ENCODE data around the gene KRT16. TPM values are rescaled to one million over a fixed set of nuclear protein-coding genes. Genes with fewer than 3 reads are reported as not detected.
"Not testable (repeated sequence)": the region's sequence is repeated elsewhere in the genome, so short reads cannot be mapped to it uniquely, and the experiment has no call there.

Gene KRT16
- total RNA-seq, 2 experiments from 2014 or later, result not detected

- H3K9me3 Mint-ChIP-seq, result peaks cover 16% of the 10 kb centered on the region
- H3K4me3 Mint-ChIP-seq, result no peak overlapping the region
- no peak for ATAC-seq (ENCODE audit: low read depth)
- H3K36me3 Mint-ChIP-seq, result peaks cover 5% of the 10 kb centered on the region
- POLR2A ChIA-PET, result no interaction called here
- H3K27ac Mint-ChIP-seq, result no peak overlapping the region
- DNase-seq, result no peak
- peaks cover 14% of the 10 kb centered on the region for H3K27me3 Mint-ChIP-seq
- H3K4me1 Mint-ChIP-seq, result no peaks in the 10 kb centered on the region
Observed at GRCh38 chr17:41602524-41602923, 10.0 kb downstream of the KRT16 start.

- no peak for ATAC-seq (ENCODE audit: low read depth)
- H3K36me3 Mint-ChIP-seq, result no peaks in the 10 kb centered on the region
- POLR2A ChIA-PET, result no interaction called here
- H3K27me3 Mint-ChIP-seq, result peaks cover 10% of the 10 kb centered on the region
- H3K9me3 Mint-ChIP-seq, result peaks cover 2% of the 10 kb centered on the region
- DNase-seq, result no peak
- H3K4me3 Mint-ChIP-seq, result no peak overlapping the region
- H3K27ac Mint-ChIP-seq, result no peak overlapping the region
- H3K4me1 Mint-ChIP-seq, result no peaks in the 10 kb centered on the region
Observed at GRCh38 chr17:41600318-41600717, 12.2 kb downstream of the KRT16 start.

- no peak for ATAC-seq (ENCODE audit: low read depth)
- Mint-ChIP-seq H3K9me3 (peaks cover 2% of the 10 kb centered on the region), H3K4me3 (no peak overlapping the region), H3K27ac (no peak overlapping the region), H3K36me3 (no peaks in the 10 kb centered on the region), H3K4me1 (no peaks in the 10 kb centered on the region), H3K27me3 (peaks cover 13% of the 10 kb centered on the region)
- POLR2A ChIA-PET, result no interaction called here
- DNase-seq, result no peak
Observed at GRCh38 chr17:41599680-41600079, 12.9 kb downstream of the KRT16 start.

DNA sequence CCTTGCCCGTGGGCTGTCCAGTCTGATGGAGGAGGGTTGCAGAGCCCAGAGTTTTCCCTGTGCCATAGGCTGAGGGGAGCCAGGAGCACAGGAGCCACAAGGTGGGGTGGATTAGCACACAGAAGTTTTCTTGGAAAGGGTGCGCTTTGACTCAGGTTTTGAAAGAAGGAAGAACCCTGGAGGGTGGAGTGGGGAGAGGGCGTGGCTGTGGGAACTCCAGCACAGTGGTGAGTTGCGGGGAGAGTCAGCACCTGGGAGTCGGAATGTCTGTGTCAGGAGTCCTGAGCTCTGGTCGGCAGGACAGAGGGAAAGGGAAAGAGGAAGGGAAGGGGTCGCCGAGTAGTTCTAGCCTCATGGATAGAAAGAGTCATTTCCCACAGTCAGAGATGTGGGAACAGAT, 17.0 kb downstream of the KRT16 start:
- no peak for ATAC-seq (ENCODE audit: low read depth)
- H3K9me3 Mint-ChIP-seq, result peaks cover 2% of the 10 kb centered on the region
- H3K36me3 Mint-ChIP-seq, result no peaks in the 10 kb centered on the region
- no peaks in the 10 kb centered on the region for H3K4me1 Mint-ChIP-seq
- POLR2A ChIA-PET, result no interaction called here
- H3K27ac Mint-ChIP-seq, result no peak overlapping the region
- H3K4me3 Mint-ChIP-seq, result no peak overlapping the region
- H3K27me3 Mint-ChIP-seq, result peaks cover 10% of the 10 kb centered on the region
- no peak for DNase-seq

DNA sequence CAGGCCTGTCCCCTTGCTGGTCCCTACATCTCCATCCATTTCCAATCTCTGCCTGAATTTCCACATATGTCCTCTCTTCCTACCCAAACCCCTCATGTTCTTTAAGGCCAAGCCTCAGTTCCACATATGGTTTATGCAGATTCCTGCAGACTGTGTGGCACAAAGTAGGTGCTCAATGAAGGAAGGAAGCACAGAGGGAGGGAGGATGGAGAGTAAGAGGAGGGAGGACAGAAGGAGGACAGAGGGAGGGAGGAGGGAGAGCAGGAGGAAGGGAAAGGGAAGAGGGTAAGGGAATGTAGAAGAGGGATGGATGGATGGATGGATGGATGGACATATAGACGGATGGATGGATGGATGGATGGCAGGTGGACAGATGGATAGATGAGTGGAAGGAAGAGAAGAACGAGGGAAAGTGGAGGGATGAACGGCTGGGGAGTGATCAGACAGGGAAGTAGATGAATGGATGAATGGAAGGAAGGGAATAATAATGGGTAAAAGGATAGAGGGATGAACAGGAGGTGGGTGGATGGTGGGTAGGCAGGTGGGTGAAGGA, 18.1 kb downstream of the KRT16 start:
- no peaks in the 10 kb centered on the region for H3K4me1 Mint-ChIP-seq
- ATAC-seq (ENCODE audit: low read depth) (no peak), DNase-seq (no peak)
- no peak overlapping the region for H3K4me3 Mint-ChIP-seq
- H3K27ac Mint-ChIP-seq, result no peak overlapping the region
- peaks cover 9% of the 10 kb centered on the region for H3K27me3 Mint-ChIP-seq
- POLR2A ChIA-PET, result no interaction called here
- peaks cover 2% of the 10 kb centered on the region for H3K9me3 Mint-ChIP-seq
- H3K36me3 Mint-ChIP-seq, result no peaks in the 10 kb centered on the region

DNA sequence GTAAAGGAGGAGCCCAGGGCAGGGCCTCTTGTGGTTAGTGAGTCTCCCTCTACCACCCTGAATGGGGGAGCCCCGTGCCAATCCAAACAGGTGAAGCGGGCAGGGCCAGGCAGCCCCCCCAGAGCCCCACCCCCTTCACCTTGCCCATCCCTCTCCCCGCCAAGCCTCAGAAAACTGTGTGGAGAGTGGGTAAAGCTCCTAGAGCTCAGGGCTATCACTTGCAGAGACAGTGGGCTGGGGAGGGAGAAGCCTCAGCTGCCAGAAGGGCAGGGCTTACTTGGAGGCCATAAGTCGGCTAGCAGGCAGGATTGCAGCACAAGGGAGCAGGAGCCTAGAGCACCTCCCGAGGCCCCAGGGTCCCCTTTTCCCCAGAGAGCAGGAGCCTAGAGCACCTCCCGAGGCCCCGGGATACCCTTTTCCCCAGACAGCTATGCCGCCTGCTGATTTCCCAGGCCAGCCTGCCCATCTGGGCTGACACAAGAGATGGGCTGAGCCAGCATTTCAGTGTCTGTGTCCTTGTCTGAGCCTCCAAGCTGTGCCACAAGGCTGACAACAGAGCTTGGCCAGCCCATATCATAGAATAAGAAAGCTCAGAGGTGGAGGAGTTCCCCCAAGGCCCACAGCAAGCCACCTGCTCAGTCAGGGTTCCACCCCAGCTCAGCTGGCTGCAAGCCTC, 19.1 kb downstream of the KRT16 start:
- no peak for DNase-seq
- Mint-ChIP-seq H3K4me1 (no peaks in the 10 kb centered on the region), H3K27me3 (peaks cover 9% of the 10 kb centered on the region), H3K9me3 (no peaks in the 10 kb centered on the region), H3K4me3 (no peak overlapping the region), H3K36me3 (no peaks in the 10 kb centered on the region), H3K27ac (no peak overlapping the region)
- ATAC-seq (ENCODE audit: low read depth), result no peak
- POLR2A ChIA-PET, result no interaction called here

DNA sequence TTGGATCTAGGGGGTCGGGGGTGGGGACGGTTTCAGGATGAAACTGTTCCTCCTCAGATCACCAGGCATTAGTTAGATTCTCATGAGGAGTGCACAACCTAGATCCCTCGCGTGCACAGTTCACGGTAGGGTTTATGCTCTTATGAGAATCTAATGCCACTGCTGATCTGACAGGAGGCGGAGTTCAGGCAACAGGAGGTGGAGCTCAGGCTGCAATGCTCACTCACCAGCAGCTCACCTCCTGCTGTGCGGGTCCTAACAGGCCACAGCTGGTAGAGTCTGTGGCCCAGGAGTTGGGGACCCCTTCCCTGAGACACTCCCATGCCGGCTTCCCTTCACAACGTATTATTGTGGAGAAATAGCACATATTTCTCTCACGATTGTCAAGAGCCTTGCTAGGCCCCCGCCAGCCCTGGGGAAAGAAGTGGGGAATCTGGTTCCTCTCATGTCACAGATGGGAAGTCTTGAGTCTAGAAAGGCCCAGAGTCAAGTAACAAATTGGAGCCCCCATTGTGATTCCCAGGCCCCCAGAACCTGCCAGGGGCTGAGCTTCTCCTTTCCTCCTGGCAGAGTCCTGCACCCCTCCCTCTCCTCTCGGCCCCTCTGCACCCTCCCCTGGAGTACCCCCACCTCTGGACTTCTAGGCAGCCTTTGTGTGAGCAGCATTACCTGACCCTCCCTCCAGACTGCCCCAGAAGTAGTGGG, 19.8 kb downstream of the KRT16 start:
- ATAC-seq (ENCODE audit: low read depth) (no peak), DNase-seq (no peak)
- H3K36me3 Mint-ChIP-seq, result no peaks in the 10 kb centered on the region
- no peaks in the 10 kb centered on the region for H3K4me1 Mint-ChIP-seq
- H3K9me3 Mint-ChIP-seq, result no peaks in the 10 kb centered on the region
- POLR2A ChIA-PET, result no interaction called here
- H3K27me3 Mint-ChIP-seq, result peaks cover 9% of the 10 kb centered on the region
- H3K27ac Mint-ChIP-seq, result no peak overlapping the region
- no peak overlapping the region for H3K4me3 Mint-ChIP-seq

DNA sequence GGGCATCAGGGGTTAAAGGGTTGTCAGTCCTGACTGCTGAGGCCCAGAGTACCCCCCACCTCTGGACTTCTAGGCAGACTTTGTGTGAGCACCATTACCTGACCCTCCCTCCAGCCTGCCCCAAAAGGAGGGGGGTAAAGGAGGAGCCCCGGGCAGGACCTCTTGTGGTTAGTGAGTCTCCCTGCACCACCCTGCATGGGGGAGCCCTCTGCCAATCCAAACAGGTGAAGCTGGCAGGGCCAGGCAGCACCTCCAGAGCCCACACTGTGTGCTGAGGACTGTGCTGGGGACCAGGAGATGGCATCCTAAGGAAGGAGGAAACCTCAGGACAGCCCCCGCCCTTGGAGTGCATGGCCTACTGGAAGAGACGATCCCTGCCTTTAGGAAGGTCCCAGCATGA, 23.3 kb downstream of the KRT16 start:
- no peaks in the 10 kb centered on the region for H3K9me3 Mint-ChIP-seq
- ATAC-seq (ENCODE audit: low read depth), result no peak
- no peaks in the 10 kb centered on the region for H3K4me1 Mint-ChIP-seq
- DNase-seq, result no peak
- no peaks in the 10 kb centered on the region for H3K27me3 Mint-ChIP-seq
- no peak overlapping the region for H3K4me3 Mint-ChIP-seq
- H3K27ac Mint-ChIP-seq, result no peak overlapping the region
- no peaks in the 10 kb centered on the region for H3K36me3 Mint-ChIP-seq
- POLR2A ChIA-PET, result no interaction called here

DNA sequence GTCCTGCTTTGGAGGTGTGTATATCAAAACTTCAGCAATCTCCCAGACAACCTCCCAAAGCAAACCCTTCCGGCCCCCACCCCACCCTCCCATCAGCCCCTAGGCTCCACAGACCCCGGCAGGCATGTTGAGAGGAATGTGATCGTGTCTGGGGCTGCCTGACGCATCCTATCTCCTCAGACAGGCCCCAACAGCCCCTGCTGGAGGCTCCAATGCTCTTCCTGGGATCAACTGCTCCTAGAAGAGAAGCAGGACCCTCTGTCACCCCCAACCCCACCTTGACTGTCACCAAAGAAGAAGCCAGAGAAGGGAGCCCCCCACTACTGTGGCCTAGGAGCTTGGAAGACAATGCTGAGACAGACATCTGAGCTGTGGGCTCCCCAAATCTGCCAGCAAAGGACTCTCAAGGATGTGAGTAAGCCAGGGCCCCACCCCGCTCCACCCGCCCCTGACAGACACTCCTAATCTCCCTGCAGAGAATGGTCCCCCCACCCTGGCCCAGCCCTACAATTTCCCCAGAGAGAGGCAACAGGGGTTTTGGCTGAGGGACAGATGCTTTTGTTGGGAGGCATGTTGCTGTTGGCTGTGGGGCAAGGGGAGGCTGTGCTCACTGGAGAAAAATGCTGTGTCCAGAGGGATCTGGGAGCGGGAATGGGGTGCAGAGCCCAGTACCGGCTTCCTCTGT, 24.3 kb downstream of the KRT16 start:
- POLR2A ChIA-PET, result no interaction called here

DNA sequence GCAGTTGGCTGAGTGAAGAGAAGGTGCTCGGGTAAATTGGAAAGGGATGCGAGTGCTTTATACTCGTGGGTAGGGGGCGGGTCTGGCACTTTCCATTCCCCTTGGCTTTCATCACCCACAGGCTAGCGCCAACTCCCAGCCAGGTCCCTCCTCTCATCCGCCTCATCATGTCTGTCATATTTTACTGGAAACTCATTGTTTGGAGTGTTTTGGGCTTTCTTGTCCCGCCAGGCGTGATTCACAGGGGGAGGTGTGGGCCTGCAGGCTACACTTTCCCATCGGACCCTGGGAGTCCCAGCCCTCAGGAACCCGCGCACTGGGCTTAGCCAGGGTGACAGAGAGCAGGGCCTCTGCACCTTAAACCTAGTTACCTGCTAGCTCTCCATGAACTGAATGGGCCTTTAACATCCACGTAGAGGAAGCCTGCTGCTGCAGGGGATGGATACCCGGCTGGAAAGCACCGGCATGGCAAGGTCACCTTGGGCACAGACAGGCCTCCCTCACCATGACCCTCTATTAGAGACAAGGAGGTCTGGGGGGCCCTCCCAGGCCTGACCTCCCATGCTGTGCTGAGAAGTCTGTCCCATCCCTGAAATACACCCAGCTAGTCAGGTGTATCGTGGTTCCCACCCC, 25.6 kb downstream of the KRT16 start, which contains the start of gene KRT14:
Gene KRT14 (minus strand): TSS at position 33 of the 633 bp plus-strand sequence. CDS start 61 bp downstream, outside the sequence.
- DNase-seq (no peak), ATAC-seq (ENCODE audit: low read depth) (no peak)
- Mint-ChIP-seq H3K9me3 (no peaks in the 10 kb centered on the region), H3K36me3 (no peaks in the 10 kb centered on the region), H3K4me1 (no peaks in the 10 kb centered on the region), H3K4me3 (no peak within 1 kb of the TSS), H3K27me3 (no peaks in the 10 kb centered on the region), H3K27ac (no peak within 1 kb of the TSS)
- POLR2A ChIA-PET, result no interaction called here

More for the DNA sequence above, 24.3 kb downstream of the KRT16 start:
- Mint-ChIP-seq H3K4me1 (no peaks in the 10 kb centered on the region), H3K9me3 (no peaks in the 10 kb centered on the region), H3K27me3 (no peaks in the 10 kb centered on the region), H3K36me3 (no peaks in the 10 kb centered on the region), H3K27ac (no peak overlapping the region), H3K4me3 (no peak overlapping the region)
- DNase-seq, result no peak
- ATAC-seq (ENCODE audit: low read depth), result no peak

DNA sequence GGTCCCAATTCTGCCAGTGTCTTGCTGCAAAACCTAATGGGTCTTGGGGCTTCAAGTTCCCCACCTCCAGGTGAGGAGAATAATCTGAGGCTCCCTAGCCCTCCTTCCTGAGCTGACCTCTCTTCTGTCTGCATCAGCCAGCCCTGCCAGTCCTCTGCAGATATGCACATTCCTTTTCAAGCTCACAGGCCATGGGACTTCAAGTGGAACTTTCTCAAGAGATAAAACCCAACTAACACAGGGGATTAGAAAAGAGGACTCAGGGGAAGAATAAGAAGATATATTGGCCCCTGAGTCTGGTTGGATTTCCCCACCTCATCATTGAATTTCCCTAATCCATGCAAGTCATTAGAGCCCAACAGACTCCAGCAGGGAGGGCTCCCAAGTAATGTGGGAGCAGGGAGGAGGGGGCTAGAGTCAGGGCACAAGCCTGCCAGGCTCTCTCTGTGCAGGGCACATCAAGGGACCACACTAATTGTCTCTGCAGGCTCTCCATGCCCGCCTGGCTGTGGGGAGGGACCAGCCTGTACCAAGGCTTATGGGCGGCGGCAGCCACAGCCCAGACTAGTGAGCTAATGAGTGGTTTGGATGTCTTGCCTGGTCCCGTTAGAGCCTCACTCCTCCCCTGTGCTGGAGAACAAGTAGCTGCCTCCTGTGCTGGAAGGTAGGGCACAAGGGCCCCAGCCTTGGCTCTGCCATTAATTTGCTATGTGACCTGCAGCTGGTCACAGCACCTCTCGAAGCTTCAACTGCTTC, 27.1 kb downstream of the KRT16 start:
- Mint-ChIP-seq H3K9me3 (no peaks in the 10 kb centered on the region), H3K4me3 (no peak overlapping the region), H3K27me3 (peaks cover 8% of the 10 kb centered on the region), H3K36me3 (no peaks in the 10 kb centered on the region), H3K27ac (no peak overlapping the region), H3K4me1 (no peaks in the 10 kb centered on the region)
- POLR2A ChIA-PET, result no interaction called here
- ATAC-seq (ENCODE audit: low read depth) (no peak), DNase-seq (no peak)

GRCh38 chr17:41584331-41584927, 28.1 kb downstream of the KRT16 start:
- POLR2A ChIA-PET; ATAC-seq (ENCODE audit: low read depth); H3K9me3 Mint-ChIP-seq; H3K4me1 Mint-ChIP-seq; DNase-seq; H3K4me3 Mint-ChIP-seq; H3K27me3 Mint-ChIP-seq; H3K36me3 Mint-ChIP-seq; H3K27ac Mint-ChIP-seq: not testable (repeated sequence)

Data from activated naive CD8-positive, alpha-beta T cell treated with anti-CD3 and anti-CD28 coated beads, Interleukin-2, amount 10 ng/mL, durations not matched to agents 7 days and 5 days (primary cell).